Measurements from ENCODE around the gene ARMC2.

- no peak for TF ChIP-seq POLR2A (IDR thresholded peaks at IDR 0.05)
- no peak for TF ChIP-seq EP300 (IDR thresholded peaks at IDR 0.05)
Measured at GRCh38 chr6:109019911-109020310, 171.7 kb downstream of the ARMC2 start.

Data from tibial nerve (tissue), 3 donors.